ENCODE data around the gene SYT13. TPM values are rescaled to one million over a fixed set of nuclear protein-coding genes. Genes with fewer than 3 reads are reported as not detected.

The SYT13 gene
- total and polyA plus RNA-seq, 9 donors, result 0.13 to 1.0 (median 0.43) TPM; not detected in 4

DNA sequence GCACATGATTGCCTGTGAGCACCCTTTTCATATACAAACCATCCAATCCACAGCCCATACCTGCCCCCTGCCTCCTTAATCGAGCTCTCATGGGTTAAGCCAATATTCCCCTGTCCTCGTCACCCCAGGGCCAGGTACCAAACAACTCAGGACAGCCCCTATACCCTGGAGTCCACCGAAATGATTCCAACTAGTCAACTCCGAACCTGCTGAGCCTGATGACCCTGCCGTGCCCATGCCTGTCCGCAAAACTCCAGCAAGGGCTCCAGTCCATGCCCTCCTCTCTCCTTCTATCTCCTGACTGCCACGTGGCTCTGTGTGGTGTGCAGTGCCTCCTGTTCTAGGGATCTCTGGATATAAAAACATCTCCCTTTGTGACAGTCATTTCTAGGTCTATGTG, 35.5 kb upstream of the SYT13 start:
- intact Hi-C loops (cut with DNase I), result no loop called here
- Histone ChIP-seq H3K9me3 (no peaks in the 10 kb centered on the region), H3K27me3 (no peaks in the 10 kb centered on the region), H3K4me1 (ENCODE audit: insufficient read depth) (no peaks in the 10 kb centered on the region), H3K36me3 (no peaks in the 10 kb centered on the region), H3K27ac (no peak overlapping the region), H3K4me3 (no peak overlapping the region)
- DNase-seq, result no peak
- 83 to 91% (median 85%) methylated on average over 7 of the region's 7 CpGs for WGBS, 3 donors
- TF ChIP-seq EP300 (IDR thresholded peaks at IDR 0.05) (no peak), POLR2A (IDR thresholded peaks at IDR 0.05) (no peak)
- TF ChIP-seq, protein P1, sequence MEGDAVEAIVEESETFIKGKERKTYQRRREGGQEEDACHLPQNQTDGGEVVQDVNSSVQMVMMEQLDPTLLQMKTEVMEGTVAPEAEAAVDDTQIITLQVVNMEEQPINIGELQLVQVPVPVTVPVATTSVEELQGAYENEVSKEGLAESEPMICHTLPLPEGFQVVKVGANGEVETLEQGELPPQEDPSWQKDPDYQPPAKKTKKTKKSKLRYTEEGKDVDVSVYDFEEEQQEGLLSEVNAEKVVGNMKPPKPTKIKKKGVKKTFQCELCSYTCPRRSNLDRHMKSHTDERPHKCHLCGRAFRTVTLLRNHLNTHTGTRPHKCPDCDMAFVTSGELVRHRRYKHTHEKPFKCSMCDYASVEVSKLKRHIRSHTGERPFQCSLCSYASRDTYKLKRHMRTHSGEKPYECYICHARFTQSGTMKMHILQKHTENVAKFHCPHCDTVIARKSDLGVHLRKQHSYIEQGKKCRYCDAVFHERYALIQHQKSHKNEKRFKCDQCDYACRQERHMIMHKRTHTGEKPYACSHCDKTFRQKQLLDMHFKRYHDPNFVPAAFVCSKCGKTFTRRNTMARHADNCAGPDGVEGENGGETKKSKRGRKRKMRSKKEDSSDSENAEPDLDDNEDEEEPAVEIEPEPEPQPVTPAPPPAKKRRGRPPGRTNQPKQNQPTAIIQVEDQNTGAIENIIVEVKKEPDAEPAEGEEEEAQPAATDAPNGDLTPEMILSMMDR (IDR thresholded peaks at IDR 0.05), result no peak

- Histone ChIP-seq H3K36me3 (no peaks in the 10 kb centered on the region), H3K9me3 (no peaks in the 10 kb centered on the region), H3K4me1 (ENCODE audit: insufficient read depth) (no peaks in the 10 kb centered on the region), H3K4me3 (no peak overlapping the region), H3K27ac (no peak overlapping the region), H3K27me3 (no peaks in the 10 kb centered on the region)
- WGBS, 3 donors, result 79 to 84% (median 83%) methylated on average over 7 of the region's 7 CpGs
- intact Hi-C loops (cut with DNase I), result no loop called here
- DNase-seq, result no peak
- TF ChIP-seq, protein P1 (IDR thresholded peaks at IDR 0.05), result no peak
- TF ChIP-seq POLR2A (IDR thresholded peaks at IDR 0.05), result no peak
Measured at GRCh38 chr11:45321031-45321595, 35.0 kb upstream of the SYT13 start.

GRCh38 chr11:45320371-45320770, 34.2 kb upstream of the SYT13 start:
- Histone ChIP-seq H3K36me3 (no peaks in the 10 kb centered on the region), H3K4me3 (no peak overlapping the region), H3K4me1 (ENCODE audit: insufficient read depth) (no peaks in the 10 kb centered on the region), H3K27me3 (no peaks in the 10 kb centered on the region), H3K27ac (no peak overlapping the region), H3K9me3 (no peaks in the 10 kb centered on the region)
- 88 to 92% (median 90%) methylated on average over 4 of the region's 4 CpGs for WGBS, 3 donors
- DNase-seq, result no peak
- TF ChIP-seq POLR2A (IDR thresholded peaks at IDR 0.05) (no peak), EP300 (IDR thresholded peaks at IDR 0.05) (no peak)
- TF ChIP-seq, protein P1 (IDR thresholded peaks at IDR 0.05), result no peak
- intact Hi-C loops (cut with DNase I), result no loop called here

GRCh38 chr11:45319077-45319476, 32.9 kb upstream of the SYT13 start:
- H3K4me3 ChIP-seq, result no peak overlapping the region
- TF ChIP-seq POLR2A (IDR thresholded peaks at IDR 0.05) (no peak), EP300 (IDR thresholded peaks at IDR 0.05) (no peak)
- TF ChIP-seq, protein P1 (IDR thresholded peaks at IDR 0.05), result no peak
- no peaks in the 10 kb centered on the region for H3K4me1 ChIP-seq (ENCODE audit: insufficient read depth)
- no peaks in the 10 kb centered on the region for H3K9me3 ChIP-seq
- DNase-seq, result no peak
- H3K27ac ChIP-seq, result no peak overlapping the region
- no peaks in the 10 kb centered on the region for H3K36me3 ChIP-seq
- H3K27me3 ChIP-seq, result no peaks in the 10 kb centered on the region
- 67 to 82% (median 82%) methylated on average over 1 of the region's 1 CpG for WGBS, 3 donors
- intact Hi-C loops (cut with DNase I), result no loop called here
